NT2/D1 (cell line): ENCODE results near the gene SPPL2B.

Experiments used
- SUZ12 ChIP-seq: IDR thresholded peaks from 2 replicates; pipeline ENCODE4 v1.6.1; 2011; ENCODE audit not compliant: insufficient read length, insufficient read depth; ENCODE audit errors: extremely low read depth
- YY1 ChIP-seq: IDR thresholded peaks from 2 replicates; pipeline ENCODE4 v1.6.1; 2011; ENCODE audit not compliant: insufficient read length, insufficient read depth
- ZNF274 ChIP-seq: IDR thresholded peaks from 2 replicates; pipeline ENCODE4 v1.6.1; 2011; ENCODE audit warnings: mild to moderate bottlenecking, low read depth, low read length

GRCh38 chr19:2344381-2344870, 15.9 kb downstream of the SPPL2B start:
- TF ChIP-seq SUZ12: no peak
- no peak for TF ChIP-seq ZNF274
- TF ChIP-seq YY1: no peak
